ENCODE measurements around the gene KRT6B.

DNA sequence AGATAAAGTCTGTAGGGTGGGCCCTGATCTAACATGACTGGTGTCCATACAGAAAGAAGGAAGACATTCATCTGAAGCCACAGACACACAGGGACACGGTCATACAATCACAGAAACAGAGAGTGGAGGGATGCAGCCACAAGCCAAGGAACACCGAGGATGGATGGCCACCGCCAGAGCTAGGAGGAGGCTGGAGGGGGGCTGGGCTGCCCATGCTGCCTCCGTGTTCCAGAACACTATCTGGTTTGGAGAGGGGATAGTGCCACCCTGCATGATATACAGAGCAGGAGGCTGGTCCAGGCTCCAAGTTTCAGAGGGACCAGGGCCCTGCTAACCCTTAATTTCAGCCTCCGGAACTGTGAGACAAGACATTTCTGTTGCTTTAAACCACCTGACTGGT lies 26.5 kb downstream of the KRT6B start:
- TF ChIP-seq CEBPB (IDR thresholded peaks at IDR 0.05) (no peak), EP300 (IDR thresholded peaks at IDR 0.05; ENCODE audit: borderline replicate concordance) (no peak), NFIC (IDR thresholded peaks at IDR 0.05) (no peak), TAF1 (IDR thresholded peaks at IDR 0.05; ENCODE audit: low read depth) (no peak), YY1 (IDR thresholded peaks at IDR 0.05; ENCODE audit: low read depth) (no peak), TEAD4 (IDR thresholded peaks at IDR 0.05) (no peak), ZBTB7A (IDR thresholded peaks at IDR 0.05; ENCODE audit: low read depth) (no peak), FOXM1 (IDR thresholded peaks at IDR 0.05; ENCODE audit: borderline replicate concordance, low read depth) (no peak), RAD21 (IDR thresholded peaks at IDR 0.05; ENCODE audit: low read depth) (no peak), CREB1 (IDR thresholded peaks at IDR 0.05; ENCODE audit: low read depth) (no peak)
- TF ChIP-seq, protein P1, sequence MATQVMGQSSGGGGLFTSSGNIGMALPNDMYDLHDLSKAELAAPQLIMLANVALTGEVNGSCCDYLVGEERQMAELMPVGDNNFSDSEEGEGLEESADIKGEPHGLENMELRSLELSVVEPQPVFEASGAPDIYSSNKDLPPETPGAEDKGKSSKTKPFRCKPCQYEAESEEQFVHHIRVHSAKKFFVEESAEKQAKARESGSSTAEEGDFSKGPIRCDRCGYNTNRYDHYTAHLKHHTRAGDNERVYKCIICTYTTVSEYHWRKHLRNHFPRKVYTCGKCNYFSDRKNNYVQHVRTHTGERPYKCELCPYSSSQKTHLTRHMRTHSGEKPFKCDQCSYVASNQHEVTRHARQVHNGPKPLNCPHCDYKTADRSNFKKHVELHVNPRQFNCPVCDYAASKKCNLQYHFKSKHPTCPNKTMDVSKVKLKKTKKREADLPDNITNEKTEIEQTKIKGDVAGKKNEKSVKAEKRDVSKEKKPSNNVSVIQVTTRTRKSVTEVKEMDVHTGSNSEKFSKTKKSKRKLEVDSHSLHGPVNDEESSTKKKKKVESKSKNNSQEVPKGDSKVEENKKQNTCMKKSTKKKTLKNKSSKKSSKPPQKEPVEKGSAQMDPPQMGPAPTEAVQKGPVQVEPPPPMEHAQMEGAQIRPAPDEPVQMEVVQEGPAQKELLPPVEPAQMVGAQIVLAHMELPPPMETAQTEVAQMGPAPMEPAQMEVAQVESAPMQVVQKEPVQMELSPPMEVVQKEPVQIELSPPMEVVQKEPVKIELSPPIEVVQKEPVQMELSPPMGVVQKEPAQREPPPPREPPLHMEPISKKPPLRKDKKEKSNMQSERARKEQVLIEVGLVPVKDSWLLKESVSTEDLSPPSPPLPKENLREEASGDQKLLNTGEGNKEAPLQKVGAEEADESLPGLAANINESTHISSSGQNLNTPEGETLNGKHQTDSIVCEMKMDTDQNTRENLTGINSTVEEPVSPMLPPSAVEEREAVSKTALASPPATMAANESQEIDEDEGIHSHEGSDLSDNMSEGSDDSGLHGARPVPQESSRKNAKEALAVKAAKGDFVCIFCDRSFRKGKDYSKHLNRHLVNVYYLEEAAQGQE (IDR thresholded peaks at IDR 0.05; ENCODE audit: low read depth), result no peak
- TF ChIP-seq, protein P2, sequence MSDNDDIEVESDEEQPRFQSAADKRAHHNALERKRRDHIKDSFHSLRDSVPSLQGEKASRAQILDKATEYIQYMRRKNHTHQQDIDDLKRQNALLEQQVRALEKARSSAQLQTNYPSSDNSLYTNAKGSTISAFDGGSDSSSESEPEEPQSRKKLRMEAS (IDR thresholded peaks at IDR 0.05), result no peak
